Measurements from ENCODE around the gene POMGNT2.

POMGNT2 gene

GRCh38 chr3:43077707-43078106 lies 28.2 kb downstream of the POMGNT2 start:
- Histone ChIP-seq H3K4me3 (ENCODE audit: low read depth, low read length) (no peak overlapping the region), H3K36me3 (peaks cover 24% of the 10 kb centered on the region), H3K27ac (no peak overlapping the region), H3K27me3 (ENCODE audit: insufficient read depth, low read depth, severe bottlenecking) (no peaks in the 10 kb centered on the region), H3K9me3 (ENCODE audit: severe bottlenecking) (no peaks in the 10 kb centered on the region)
- no peak for DNase-seq
- TF ChIP-seq CTCF (IDR thresholded peaks at IDR 0.05; ENCODE audit: low read depth, low read length), result no peak

- no peak for TF ChIP-seq CTCF (IDR thresholded peaks at IDR 0.05; ENCODE audit: low read depth, low read length)
- no peak for DNase-seq
- H3K27me3 ChIP-seq (ENCODE audit: insufficient read depth, low read depth, severe bottlenecking), result no peaks in the 10 kb centered on the region
- H3K36me3 ChIP-seq, result peaks cover 20% of the 10 kb centered on the region
- no peaks in the 10 kb centered on the region for H3K9me3 ChIP-seq (ENCODE audit: severe bottlenecking)
- H3K4me3 ChIP-seq (ENCODE audit: low read depth, low read length), result no peak overlapping the region
- no peak overlapping the region for H3K27ac ChIP-seq
Measured at GRCh38 chr3:43077261-43077660, 28.6 kb downstream of the POMGNT2 start.

- DNase-seq, result no peak
- no peaks in the 10 kb centered on the region for H3K9me3 ChIP-seq (ENCODE audit: severe bottlenecking)
Measured at GRCh38 chr3:43076857-43077256, 29.0 kb downstream of the POMGNT2 start.

GRCh38 chr3:43075904-43076661 lies 29.8 kb downstream of the POMGNT2 start:
- H3K4me3 ChIP-seq (ENCODE audit: low read depth, low read length), result no peak overlapping the region
- H3K27ac ChIP-seq, result no peak overlapping the region
- H3K36me3 ChIP-seq, result peaks cover 20% of the 10 kb centered on the region
- H3K27me3 ChIP-seq (ENCODE audit: insufficient read depth, low read depth, severe bottlenecking), result no peaks in the 10 kb centered on the region
- DNase-seq, result no peak
- H3K9me3 ChIP-seq (ENCODE audit: severe bottlenecking), result no peaks in the 10 kb centered on the region
- TF ChIP-seq CTCF (IDR thresholded peaks at IDR 0.05; ENCODE audit: low read depth, low read length), result no peak

More at GRCh38 chr3:43076857-43077256, 29.0 kb downstream of the POMGNT2 start:
- no peak overlapping the region for H3K27ac ChIP-seq
- no peak for TF ChIP-seq CTCF (IDR thresholded peaks at IDR 0.05; ENCODE audit: low read depth, low read length)
- no peaks in the 10 kb centered on the region for H3K27me3 ChIP-seq (ENCODE audit: insufficient read depth, low read depth, severe bottlenecking)
- H3K4me3 ChIP-seq (ENCODE audit: low read depth, low read length), result no peak overlapping the region
- H3K36me3 ChIP-seq, result peaks cover 20% of the 10 kb centered on the region

GRCh38 chr3:43074901-43075689 lies 30.8 kb downstream of the POMGNT2 start:
- H3K27ac ChIP-seq, result no peak overlapping the region
- no peak for DNase-seq
- no peaks in the 10 kb centered on the region for H3K27me3 ChIP-seq (ENCODE audit: insufficient read depth, low read depth, severe bottlenecking)
- H3K36me3 ChIP-seq, result peaks cover 10% of the 10 kb centered on the region
- H3K9me3 ChIP-seq (ENCODE audit: severe bottlenecking), result no peaks in the 10 kb centered on the region
- no peak overlapping the region for H3K4me3 ChIP-seq (ENCODE audit: low read depth, low read length)
- TF ChIP-seq CTCF (IDR thresholded peaks at IDR 0.05; ENCODE audit: low read depth, low read length), result no peak
